GM11168 (cell line): ENCODE results near the gene CSNK2A3.

ENCODE experiments used
- in situ Hi-C: fragments of 300-500 bp; cut with MboI; formaldehyde crosslinking; loops from one replicate; pipeline ENCODE4 v1.12.0; 2022; ENCODE audit warnings: low sequenced_read_pairs; ENCODE audit not compliant: unreplicated experiment

CSNK2A3 gene

DNA sequence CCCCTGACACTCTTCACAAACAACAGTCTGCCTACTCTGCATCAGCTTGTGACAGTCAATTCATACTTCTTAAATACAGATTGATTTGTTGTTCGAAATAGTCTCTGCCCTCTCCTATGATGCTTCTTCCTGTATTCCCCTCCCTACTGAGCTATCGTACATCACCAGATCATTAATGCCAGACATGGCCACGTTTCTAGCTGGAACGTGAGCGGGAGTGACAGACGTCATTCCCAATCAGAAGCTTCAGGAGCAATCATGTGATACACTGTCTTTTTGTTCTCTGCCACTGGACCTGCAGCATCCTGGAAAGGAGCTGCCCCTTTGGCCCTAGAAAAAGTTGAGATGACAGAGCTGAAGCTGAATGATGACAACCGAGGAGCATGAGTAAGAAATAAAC is 48.5 kb downstream of the CSNK2A3 start:
- in situ Hi-C loops, result no loop called here

GRCh38 chr11:11302565-11302964 is 50.5 kb downstream of the CSNK2A3 start:
- in situ Hi-C loops, result no loop called here
